HG03558 (cell line): ENCODE measurements around the gene UTP11.
A peak's percentile ranks its signal among the peaks of the same experiment; 100 is the strongest.
"Not testable (repeated sequence)": the region's sequence is repeated elsewhere in the genome, so short reads cannot be mapped to it uniquely, and the experiment has no call there.

Experiments
- ATAC-seq: cut with Tn5 transposase; IDR thresholded peaks from one replicate; pipeline ENCODE4 v1.9.1; 2021; ENCODE audit warnings: moderate number of reproducible peaks; ENCODE audit not compliant: unreplicated experiment; ENCODE audit errors: extremely low read depth

Gene UTP11

DNA sequence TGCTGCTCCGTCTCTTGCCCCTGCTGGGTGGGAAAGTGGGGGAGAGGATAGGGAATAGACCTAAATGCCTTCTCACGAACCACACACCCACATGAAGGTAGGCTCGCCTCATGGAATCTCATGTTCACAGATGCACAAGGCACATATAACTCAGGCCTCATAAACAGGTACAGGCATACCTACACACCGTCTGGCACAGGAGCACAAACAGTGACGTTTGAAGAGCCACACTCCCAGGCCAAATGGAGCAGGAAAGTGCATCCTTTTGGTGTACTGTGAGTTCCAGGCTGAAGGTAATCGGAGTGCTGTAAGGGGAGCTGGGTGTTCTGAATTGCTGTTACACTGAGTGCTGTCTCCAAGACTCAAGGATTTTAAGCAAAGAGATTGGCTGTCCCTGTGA is 13.1 kb downstream of the UTP11 start:
- ATAC-seq, result no peak

DNA sequence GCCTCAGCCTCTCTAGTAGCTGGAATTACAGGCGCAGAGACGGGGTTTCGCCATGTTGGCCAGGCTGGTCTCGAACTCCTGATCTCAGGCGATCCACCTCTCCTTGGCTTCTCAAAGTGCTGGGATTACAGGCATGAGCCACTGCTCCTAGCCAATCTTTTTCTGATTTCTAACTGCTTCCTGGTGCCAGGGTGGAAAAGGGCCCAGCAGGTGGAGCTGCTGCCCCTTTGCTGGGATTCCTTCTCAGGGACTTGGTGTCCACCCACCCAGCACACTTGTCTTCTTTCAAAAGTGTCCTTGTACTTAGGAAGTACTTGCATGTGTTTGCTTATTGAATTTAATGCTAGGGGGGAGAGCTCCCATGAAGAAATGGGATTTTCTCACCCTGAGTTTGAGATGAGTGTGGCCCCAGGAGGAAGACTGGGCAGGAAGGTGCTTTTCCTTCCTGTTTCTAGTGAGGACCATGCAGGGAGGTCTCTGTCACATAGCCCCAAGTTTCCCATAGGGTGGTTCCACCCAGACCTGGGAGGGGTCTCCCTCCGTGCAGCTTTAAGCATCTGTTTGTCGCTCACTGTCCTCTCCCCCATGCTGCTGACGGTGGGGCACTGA is 14.2 kb downstream of the UTP11 start:
- ATAC-seq, result no peak

DNA sequence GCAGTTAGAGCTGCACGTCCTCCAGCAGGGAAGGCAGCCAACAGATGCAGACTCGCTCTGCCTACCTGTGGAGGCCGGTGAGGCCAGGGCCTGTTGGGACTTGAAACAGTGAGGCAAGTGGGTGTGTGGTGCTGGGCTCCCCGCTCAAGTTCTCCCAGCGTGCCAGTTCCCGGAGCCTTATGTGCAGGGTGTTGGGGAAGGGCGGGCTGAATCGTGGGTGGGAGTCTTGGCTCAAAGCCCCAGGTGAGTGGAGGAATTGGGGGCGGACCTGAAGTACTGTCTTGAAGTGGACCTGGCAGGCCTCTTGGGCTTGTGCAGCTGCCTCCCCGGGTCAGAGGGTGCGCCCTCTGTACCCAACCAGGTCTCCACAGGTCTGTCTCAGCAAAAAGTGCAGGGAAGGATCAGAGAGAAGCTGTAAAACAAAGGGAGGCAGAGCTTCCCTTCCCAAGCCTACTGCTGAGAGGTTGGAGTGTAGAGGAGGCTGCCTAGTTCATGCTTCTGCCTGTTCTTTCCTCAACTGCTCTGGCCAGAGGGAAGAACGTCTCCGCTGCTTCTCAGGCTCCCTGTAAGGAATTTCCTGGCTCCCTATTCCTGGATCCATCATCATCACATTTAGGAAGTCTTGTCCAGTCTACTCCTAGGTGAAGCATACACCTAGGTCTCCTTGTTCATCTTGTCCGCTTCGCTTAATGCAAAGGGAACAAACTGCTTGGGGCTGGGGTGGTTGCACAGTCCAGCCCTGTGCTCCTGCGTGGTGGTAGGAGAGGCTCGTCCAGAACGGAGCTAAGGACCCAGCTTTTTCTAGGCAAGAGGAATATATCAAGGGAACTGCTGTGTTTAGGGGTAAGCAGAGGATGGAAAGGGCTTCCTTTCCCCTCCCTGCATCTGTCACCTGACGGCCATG is 14.9 kb downstream of the UTP11 start:
- ATAC-seq, result no peak

DNA sequence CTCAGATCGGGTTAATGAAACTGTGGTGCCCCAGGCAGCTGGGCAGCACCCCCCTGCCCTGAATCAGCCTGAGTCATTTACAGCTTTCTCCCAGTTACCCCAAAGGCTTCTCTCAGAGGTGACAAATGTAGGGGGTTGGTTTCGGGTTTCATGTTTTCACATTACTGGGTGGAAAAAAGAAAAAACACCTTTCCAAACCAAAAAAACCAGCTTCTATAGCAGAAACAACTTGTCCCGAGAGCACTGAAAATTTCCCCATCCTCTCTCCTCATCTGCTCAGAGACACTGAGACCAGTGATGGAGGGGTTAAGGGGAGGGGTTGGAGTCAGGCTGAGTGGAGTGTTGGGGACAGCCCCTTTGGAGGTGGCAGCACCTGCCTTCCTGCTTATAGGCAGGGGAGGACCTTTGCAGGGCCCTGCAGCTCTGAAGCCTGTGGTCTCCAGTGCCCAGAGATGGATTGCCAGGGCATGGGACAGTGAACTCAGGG is 15.6 kb downstream of the UTP11 start:
- peak; percentile 54 for ATAC-seq

DNA sequence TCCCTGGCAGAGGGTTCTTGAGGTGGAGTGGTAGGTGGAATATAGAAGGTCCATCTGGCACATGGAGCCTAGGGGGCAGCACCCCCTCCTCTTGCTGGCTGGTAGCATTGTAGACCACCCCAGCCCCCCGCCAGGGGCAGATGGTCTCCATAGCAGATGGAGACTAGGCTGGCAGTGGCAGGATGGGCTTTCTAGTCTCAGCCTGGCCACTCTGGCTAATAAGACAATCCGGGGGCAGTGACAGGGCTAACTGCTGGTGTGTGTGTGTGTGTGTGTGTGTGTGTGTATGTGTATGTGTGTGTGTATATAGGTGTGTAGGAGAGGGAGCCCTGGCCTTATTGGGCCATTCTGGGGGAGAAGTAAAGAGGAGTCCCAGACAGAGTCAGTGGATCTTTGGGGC is 16.1 kb downstream of the UTP11 start:
- no peak for ATAC-seq

DNA sequence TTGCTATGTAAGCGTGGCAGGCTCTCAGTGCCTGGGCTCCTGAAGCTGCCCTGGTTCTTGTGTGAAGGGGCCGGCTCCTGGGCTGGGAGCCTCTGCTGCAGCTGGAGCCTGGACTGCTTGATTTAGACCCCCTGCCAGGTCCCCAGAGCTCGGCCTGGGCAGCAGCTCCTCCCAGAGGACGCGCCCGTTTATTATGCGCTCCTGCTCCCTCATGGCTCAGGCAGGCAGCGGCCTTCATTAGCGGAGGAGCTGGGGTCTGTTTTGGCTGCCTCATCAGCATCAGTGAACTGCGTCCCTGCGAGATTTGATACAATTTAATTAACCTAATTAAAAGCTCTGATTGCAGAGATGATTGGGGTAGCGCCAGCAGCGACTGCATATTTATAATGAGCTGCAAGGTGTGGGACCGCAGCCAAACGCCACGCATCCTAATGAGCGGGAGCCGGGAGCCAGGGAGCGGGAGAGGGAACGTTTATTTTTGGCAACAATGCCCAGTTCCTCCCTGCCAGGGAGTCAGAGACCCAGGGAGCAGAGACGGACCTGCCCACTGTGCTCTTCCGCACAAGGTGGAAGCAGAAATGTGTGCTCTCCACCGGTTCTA is 16.6 kb downstream of the UTP11 start:
- ATAC-seq, result no peak

DNA sequence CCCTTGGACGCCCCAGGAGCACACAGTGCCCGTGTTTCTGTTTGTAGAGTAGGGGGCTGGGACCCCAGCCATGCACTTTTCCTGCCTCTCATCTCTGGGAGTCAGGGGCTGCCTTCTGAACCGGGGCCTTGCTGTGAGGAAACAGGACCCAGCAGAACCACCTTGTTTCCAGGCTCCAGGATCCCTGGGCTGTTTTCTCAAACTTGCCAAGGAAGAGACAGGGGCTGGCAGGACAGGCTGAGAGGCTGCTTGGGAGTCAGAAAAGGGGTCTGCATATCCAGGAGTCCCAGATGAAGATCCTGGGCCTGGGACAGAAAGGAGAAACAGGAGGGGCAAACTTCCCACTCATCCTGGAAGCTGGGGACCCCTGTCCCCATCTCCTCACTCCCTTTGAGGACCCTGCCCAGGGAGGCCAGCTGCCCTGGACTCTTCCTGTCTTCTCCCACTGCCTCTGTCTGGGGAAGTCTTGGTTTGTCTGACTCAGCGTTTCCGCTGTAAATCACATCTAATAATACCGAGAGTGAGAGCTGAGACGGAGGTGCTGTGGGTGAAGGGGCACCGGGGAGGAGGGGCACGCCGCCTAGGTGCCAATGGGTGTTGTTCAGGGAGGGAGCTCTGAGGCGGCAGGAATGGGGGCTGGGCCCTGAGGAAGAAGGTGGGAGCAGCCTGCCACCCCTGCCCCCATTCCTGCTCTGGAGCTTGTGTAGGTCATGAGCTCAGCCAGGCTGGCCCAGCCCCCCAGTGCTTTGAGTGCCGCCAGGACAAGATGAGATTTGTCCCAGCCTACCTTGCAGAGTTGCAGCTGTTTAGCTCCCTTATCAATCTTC is 17.4 kb downstream of the UTP11 start:
- no peak for ATAC-seq

DNA sequence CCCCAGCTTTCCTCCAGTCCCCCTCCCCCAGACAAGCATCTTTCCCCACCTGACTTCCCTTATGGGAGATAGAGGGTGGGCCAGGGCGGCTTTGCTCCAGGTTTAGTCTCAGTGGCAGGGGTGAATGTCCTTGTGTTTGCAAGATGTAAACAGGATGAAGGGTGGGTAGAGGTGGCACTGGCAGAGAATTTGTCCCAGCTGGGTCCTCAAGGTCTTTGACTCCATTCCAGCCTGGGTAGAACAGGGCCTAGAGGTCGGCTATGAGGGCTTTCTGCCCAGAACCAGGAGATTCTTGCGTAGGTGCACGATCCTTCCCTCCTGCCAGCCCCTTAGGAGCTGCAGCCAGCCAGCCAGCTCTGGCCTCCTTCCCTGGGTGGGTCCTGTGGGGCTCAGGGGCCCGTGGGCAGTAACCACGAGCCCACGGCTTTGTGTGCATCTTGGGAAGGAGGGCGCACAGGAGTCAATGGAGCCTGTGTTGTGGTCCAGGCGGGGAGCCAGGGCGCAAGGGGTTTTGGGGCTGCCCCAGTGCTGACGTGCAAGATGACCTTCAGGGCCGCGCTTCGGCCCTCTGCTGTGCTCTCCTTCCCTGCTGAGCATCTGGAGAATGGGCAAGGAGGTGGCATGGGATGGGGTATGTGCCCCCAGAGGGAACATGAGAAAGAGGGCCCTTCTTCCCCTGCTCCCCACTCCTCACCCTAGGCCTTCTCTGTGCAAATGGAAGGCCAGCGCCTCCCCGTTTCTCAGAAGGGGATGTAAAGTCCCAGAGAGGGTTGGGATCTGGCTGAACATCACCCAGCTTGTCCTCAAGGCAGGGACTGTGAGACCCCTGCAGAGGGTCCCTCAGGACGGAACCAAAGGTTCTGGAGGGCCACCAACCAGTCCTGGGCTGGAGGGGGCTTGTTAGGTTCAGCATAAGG is 18.3 kb downstream of the UTP11 start:
- no peak for ATAC-seq

DNA sequence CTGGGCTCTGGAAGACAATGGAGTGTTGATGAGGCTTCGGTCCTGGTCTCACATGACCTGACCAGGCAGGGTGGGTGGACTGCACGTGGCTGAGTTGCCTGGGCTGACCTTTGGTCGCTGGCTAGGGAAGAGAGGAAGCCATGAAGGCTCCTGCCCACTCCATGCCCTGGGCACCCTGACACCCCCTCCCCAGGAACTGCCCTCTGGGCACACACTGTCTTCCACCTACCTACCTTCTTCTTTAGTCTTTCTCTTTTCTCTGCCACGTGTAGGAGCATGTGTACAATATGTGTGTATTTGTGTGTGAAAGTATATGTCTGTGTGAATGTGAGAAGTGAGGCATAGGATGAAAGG is 19.0 kb downstream of the UTP11 start:
- no peak for ATAC-seq

DNA sequence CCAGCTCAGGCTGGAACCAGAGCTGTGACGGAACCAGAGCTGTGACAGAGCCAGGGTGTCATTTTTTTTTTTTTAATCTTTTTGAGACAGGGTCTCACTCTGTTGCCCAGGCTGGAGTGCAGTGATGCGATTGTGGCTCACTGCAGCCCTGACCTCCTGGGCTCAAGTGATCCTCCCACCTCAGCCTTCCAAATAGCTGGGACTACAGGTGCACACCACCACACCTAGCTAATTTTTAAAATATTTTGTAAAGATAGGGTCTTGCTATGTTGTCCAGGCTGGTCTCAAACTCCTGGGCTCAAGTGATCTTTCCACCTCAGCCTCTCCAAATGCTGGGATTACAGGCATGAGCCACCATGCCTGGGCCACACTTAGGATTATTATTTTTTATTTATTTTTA is 20.5 kb downstream of the UTP11 start:
- ATAC-seq, result not testable (repeated sequence)

DNA sequence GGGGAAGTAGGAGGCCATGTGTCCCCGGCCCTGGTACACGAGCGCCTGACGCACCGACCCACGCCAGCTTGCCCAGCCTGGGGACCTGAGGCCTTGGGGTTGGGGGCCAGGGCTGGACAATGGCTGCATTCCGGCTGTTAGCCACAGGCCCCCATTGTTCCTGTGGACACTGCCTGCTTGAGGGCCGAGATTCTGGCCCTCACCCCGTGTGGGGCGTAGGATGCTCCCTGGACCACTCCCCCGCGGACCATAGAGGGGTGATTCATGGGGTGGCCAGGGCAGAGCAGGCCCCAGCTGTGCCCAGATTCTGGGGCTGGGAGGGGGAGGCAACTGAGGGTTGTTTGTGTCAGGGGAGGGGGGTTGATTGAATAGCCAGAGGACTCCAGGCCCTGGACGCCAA is 22.3 kb downstream of the UTP11 start:
- ATAC-seq, result no peak

DNA sequence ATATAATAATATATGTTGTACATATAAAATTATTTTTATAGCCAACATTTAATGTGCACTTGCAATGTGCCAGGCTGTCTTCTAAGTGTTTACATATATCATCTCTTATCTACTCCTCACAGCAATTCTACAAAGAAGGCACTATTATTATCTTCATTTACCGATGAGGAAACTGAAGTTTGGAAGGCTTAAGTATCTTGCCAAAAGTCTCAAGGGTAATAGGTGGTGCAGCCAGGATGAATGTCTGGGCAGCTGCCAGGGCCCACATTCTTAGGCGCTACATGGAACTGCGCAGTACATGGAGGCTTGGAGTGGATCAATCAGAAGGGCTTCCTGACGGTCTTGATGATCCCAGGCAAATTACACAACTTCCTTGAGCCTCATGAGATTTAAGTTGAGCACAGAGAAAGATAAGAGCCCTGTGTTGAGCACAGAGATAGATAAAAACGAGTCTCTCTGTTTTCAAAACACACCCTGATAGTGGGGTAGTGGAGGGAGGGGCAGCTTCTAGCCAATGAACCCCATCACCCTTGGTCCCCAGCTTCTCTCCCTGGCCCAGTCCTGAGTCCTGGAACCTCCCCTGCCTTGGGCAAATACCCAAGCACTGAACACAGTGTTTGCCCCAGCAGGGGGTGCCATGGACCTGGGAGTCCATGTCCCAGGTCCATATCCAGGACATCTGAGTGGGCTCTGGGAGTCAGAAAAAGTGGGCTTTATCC is 24.8 kb downstream of the UTP11 start:
- no peak for ATAC-seq

DNA sequence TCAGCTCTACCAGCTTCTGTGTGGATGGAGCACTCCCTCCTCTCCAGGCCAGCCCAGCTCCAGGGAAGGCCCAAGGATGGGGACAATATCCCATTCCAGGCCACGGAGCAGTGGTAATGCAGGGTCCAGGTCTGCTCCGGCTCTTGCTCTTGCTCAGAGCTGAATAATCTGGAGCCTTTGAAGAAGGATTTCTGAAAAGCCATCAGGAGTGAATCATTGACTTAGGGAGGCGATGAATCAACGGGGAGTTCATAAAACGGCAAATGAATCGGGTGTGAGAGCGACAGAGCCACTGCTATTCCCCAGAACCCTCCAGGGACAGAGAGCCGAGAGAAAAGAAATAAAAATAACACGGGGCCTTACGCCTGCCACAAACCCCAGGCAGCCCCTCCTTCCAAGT is 26.3 kb downstream of the UTP11 start:
- no peak for ATAC-seq

DNA sequence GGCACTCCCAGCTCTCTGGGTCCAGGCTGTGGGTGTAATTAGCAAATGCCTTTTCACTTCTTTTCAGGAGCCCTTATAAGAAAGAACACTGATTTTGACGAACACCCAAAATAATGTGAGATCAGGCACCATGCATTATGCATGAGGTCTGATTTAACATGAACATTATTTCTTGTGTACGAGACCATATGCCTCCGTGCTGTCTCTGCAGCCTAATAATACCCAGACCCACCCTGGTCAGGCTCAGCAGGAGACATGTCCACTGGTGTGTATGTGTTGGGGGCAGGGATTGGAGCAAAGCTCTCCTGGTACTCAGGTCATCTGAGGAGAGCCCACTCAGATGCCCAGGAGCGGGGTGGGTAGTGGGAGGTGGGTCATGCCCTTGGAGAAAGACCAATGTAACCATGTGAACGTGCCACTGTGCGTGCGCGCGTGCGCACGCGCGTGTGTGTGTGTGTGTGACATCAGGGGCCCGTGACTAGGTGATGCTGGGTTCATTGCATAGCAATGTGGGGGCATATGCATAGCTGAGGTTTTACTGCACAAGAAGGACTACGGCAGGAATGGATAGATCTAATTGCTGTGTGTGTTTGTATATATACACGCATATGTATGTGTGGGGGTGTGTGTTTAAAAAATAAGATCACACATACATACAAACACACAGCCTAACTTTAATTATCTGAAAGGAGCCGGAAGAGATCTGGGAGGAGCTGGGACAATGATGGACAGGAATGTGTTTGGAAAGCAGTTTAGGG is 27.0 kb downstream of the UTP11 start:
- no peak for ATAC-seq

DNA sequence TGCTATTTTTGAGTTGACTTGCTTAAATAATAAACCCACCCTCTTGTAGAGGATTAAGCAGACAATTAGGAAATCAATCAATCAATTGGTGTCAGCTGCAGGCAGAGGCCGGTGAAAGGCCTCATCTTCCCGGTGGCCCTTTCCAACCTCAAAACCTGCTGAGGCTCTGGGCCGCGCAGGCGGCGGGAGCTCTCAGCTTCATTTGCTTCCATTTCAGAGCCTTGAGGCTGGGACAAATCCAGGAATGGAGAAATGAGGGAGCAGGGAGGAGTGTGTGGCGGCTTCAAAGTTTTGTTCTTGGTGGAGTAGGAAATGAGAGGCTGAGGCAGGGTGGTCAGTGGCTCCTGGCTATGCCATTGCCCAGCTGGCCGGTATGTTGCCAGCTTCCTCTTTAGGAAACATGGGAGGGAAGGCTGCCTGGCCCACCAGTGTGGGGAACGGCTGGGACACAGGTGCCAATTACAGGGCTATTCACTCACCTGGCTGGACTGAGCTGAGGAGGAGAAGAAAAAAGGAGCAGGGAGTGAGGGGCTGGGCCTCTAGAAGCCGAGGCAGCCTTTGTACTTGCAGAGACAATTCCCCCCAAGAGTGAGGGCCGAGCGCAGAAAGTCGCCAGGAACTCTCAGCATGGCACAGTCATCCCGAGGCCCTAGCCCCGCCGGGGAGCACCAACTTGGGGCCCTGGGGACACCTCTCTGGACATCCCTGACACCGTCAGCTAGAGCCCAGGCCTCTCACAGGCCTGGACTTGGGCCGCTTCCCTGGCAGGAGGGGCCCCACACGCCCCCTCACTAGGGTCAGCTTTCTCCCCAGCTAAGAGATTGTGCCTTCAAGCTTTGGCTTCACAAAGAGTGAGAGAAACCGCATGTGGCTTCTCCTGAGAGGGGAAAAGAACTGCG is 29.7 kb downstream of the UTP11 start:
- no peak for ATAC-seq

DNA sequence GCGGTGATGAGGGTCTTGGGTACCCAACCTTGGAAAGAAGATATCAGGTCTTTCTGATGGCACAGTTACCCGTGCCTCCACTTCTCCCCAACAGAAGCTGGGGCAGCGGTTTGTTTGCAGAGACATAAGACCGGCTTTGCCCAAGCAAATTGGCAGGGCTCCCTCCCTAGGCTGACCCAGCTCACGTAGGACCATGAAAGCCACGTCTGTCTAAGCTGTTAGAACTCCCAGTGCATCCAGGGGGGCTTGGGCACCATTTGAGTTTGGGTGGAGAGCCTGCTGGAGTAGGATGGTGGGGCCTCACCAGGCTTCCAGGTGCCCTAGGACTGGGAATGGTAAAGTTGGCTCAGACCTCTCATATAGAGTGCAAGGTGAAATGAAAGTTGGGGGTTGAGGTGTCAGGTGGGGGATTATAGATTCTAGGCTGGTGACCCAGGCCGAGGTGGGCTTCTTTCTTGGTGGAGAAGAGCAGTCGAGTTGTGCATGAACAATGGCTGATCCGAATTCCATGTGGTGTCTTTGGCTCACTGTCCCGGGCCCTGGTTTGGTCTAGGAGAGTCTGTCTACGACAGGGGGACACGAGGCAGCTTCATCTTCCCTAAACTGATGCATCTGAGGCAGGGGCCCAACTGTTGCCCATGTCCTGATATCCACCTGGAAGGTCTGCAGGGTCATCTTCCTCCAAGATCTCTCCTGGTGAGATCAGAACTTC is 30.7 kb downstream of the UTP11 start:
- no peak for ATAC-seq
